GM19240 (cell line): ENCODE results near the gene FOXP2.
"Not testable (repeated sequence)": the region's sequence is repeated elsewhere in the genome, so short reads cannot be mapped to it uniquely, and the experiment has no call there.

Experiments used
- DNase-seq: peaks from one replicate; pipeline ENCODE4 v3.0.0; 2011; ENCODE audit warnings: low spot score; ENCODE audit not compliant: insufficient read length

Gene FOXP2

GRCh38 chr7:114419441-114420272 is 5.0 kb downstream of the FOXP2 start:
- DNase-seq = no peak

- no peak for DNase-seq
Measured at GRCh38 chr7:114422507-114423501, 8.2 kb downstream of the FOXP2 start.

- DNase-seq = no peak
Measured at GRCh38 chr7:114426382-114426781, 11.8 kb downstream of the FOXP2 start.

GRCh38 chr7:114426824-114427223 is 12.2 kb downstream of the FOXP2 start:
- DNase-seq = no peak

- no peak for DNase-seq
Measured at GRCh38 chr7:114428211-114428610, 13.6 kb downstream of the FOXP2 start.

GRCh38 chr7:114431189-114431588 is 16.6 kb downstream of the FOXP2 start:
- no peak for DNase-seq

- DNase-seq = no peak
Measured at GRCh38 chr7:114432061-114432460, 17.4 kb downstream of the FOXP2 start.

- DNase-seq = no peak
Measured at GRCh38 chr7:114432703-114433102, 18.1 kb downstream of the FOXP2 start.

GRCh38 chr7:114439581-114439980 is 25.0 kb downstream of the FOXP2 start:
- no peak for DNase-seq

- not testable (repeated sequence) for DNase-seq
Measured at GRCh38 chr7:114440927-114441326, 26.3 kb downstream of the FOXP2 start.

- no peak for DNase-seq
Measured at GRCh38 chr7:114444196-114444595, 29.6 kb downstream of the FOXP2 start.

- no peak for DNase-seq
Measured at GRCh38 chr7:114450431-114450830, 35.8 kb downstream of the FOXP2 start.

- no peak for DNase-seq
Measured at GRCh38 chr7:114459574-114459973, 45.0 kb downstream of the FOXP2 start.

- no peak for DNase-seq
Measured at GRCh38 chr7:114460021-114460420, 45.4 kb downstream of the FOXP2 start.

GRCh38 chr7:114466917-114467316 is 52.3 kb downstream of the FOXP2 start:
- no peak for DNase-seq

GRCh38 chr7:114468844-114469243 is 54.2 kb downstream of the FOXP2 start:
- DNase-seq = no peak

- no peak for DNase-seq
Measured at GRCh38 chr7:114472896-114473512, 58.4 kb downstream of the FOXP2 start.

- no peak for DNase-seq
Measured at GRCh38 chr7:114478384-114478783, 63.8 kb downstream of the FOXP2 start.

GRCh38 chr7:114481999-114482398 is 67.4 kb downstream of the FOXP2 start:
- DNase-seq = no peak

- DNase-seq = no peak
Measured at GRCh38 chr7:114484226-114484625, 69.6 kb downstream of the FOXP2 start.

GRCh38 chr7:114487174-114487573 is 72.6 kb downstream of the FOXP2 start:
- no peak for DNase-seq

- no peak for DNase-seq
Measured at GRCh38 chr7:114488696-114489095, 74.1 kb downstream of the FOXP2 start.
